HTR-8/SVneo (cell line): ENCODE measurements around the gene PRDM16.

Source experiments
- DNase-seq: peaks from one replicate; pipeline ENCODE4 v3.0.0; 2011; ENCODE audit warnings: low spot score, mixed read lengths; ENCODE audit not compliant: insufficient read length
- FAIRE-seq: peaks from 2 replicates; lab custom pipeline; 2011; peaks lifted over from hg19 to GRCh38; lab: Jason Lieb, UNC

PRDM16 gene

DNA sequence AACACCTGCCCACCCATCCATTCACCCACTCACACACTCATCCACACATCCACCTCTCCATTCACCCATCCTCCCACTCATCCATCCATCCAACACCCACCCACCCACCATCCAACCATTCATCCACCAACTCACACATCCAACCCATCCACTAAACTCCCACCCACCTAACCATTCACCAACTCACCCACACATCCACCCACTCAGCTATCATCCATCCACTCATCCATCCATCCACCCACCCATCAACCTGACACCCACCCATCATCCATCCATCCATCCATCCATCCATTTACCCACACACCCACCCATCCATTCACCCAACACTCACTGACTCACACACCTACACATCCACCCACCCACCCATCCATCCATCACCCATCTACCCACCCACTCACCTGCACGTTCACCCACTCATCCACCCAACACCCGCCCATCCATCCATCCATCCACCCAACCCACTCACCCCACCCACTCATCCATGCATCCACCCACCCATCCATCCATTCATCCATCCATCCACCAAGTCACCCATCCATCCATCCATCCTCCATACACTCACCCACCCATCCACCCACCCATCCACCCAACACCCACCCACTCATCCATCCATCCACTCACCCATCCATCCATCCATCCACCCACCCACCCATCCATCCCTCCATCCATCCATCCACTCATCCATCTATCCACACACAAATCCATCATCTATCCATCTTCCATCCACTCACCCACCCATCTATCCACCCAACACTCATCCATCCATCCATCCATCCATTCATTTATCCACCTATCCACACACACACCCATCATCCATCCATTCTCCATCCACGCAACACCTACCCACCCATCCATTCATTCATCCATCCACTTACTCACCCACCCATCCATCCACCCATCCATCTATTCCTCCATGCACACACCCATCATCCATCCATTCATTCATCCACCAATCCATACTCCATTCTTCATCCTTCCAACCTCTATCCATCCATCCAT is 17.4 kb upstream of the PRDM16 start:
- DNase-seq (no peak), FAIRE-seq (no peak)

DNA sequence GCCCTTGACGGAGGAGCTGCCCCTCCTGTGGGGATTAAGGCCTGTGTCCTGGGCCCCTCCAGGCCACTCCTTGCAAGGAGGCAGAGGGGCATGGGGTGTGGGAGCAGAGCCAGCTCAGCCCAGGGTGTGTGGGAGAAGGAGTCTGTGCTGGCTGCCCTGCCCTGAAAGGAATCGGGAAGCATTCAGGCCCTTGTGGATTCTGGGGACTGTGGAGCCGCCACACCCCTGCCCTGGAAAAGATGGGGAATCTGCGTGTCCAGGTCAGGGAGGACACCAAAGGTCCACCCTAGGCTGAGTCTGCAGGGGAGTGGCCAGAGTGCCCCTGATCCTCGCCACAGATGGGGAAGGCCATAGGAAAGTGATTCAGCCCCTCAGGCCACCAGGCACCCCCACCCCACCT is 16.5 kb upstream of the PRDM16 start:
- FAIRE-seq (no peak), DNase-seq (no peak)

DNA sequence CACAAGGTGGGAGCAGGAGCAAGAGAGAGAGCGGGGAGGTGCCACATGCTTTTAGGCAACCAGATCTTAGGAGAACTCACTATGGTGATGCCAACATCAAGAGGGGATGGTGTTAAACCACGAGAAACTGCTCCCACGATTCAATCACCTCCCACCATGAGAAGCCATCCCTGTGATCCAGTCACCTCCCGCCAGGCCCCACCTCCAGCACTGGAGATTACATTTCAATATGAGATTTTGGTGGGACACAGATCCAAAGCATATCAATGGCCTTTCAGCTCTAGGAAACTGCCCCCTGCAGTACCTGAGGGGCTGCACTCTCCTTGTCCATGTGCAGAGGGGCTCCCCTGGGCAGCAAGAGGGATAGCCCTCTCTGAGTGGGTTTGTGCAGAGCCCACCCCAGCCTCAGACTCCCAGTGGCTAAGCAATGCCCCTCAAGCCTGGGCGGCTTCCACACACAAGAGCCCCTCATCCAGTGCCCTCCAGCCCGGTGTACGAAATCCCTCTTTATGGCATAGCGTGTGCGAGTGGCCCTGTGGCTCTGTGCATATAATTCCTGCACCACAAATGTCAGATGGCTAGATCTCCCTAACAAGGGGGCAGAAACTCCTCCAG is 15.5 kb upstream of the PRDM16 start:
- no peak for FAIRE-seq
- DNase-seq, result no peak

DNA sequence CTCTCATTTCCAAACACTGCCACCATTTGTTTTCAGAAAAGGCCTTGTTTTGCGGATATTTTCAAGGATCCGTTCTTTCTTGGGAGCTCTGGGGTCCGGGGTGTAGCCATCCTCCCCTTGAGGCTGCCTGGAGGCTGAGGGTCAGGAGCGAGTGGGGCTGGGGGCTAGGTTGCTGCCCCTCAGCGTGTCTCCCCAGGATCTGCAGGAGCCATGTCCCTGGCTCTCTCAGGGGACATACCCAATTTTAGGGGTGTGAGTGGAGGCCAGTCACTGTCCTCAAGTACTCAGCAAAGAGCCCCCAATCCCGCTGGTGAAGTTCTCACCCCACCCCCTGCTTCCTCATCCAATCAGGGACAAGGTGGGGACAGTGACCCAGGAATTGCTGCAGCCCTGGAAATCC is 15.0 kb upstream of the PRDM16 start:
- no peak for FAIRE-seq
- no peak for DNase-seq

DNA sequence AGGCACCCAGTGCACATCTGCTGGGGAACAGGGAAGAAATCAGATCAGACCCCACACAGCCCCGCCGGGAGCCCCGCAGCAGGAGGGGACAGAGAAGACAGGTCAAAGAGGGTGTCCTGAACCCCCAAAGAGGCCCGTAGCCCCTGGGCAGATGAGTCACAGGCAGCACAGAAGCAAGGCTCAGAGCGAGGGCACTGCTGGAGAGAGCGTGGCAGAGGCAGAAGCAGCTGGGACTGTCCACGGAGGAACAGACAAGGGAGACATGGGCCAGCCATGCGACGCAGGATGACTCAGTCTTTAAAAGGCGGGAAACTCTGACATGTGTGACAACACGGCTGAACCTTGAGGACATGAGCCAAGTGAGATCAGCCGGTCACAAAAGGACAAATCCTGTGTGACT is 14.5 kb upstream of the PRDM16 start:
- DNase-seq (no peak), FAIRE-seq (no peak)

GRCh38 chr1:3055051-3055450 is 14.0 kb upstream of the PRDM16 start:
- no peak for DNase-seq
- FAIRE-seq, result no peak

DNA sequence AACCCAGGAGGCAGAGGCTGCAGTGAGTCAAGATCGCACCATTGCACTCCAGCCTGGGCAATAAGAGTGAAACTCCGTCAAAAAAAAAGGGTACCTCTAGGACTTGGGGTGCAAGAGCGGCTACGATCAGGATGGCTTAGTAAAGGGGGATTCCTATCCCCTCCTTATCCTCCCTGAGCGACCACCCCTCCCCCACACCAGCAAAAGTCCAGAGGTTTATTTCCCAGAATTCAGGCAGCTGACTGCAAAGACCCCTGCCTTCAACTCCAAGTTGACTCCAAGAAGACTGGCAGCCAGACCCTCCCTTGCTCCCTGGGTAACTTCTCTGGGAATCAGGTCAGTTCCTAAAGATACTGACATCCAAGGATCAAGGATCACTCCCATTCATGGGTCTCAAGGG is 12.4 kb upstream of the PRDM16 start:
- DNase-seq (no peak), FAIRE-seq (no peak)

DNA sequence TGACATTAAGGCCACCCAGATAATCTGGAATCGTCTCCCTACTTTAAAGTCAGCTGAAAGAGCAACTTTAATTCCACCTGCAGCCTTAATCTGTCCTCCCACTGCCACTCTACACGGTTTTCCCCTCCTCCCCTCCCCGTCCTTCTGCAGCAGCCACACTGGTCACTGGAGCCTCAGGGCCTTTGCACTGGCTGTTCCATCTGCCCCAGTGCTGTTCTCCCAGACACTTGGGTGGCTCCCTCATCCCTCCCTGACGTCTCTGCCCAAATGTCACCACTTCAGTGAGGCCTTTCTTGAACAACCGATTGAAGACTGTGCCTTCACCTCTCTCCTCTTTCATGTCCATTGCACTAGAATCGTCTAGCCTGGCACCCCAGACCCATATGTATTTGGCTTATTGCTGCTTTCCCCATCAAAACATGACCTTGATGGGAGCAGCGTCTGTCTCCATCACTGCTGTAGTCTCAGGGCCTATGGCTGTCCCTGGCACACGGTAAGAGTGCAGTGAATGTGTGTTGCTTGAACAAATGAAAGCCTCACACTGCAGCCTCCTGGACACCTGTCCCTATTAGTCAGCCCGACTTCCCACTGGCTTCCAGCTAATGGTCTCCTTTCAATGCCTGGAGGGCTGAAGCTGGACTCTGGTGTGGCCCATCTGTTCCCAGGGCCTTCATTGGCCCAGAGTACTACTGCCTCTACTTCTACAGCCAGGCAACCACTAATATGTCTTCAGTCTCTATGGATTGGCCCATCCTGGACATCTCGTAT is 10.6 kb upstream of the PRDM16 start:
- no peak for DNase-seq
- no peak for FAIRE-seq

DNA sequence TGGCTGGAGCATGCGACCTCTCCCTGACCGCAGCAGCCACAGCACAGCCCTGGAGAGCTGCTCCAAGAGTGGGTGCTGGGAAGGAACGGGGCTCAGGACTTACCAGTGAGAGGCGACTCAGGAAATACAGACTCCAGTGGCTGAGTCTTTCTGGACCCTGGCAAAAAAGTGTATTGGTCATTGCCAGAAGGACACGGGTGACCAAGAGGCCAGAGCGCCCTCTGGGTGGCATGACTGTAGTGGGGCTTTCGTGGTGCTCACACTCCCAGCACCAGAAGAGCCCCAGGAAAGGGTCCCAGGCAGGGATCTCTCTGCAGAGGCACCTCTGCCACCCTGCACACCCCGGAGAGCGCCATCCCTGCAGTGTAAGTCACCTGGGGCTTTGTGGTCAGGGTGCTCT is 8.9 kb upstream of the PRDM16 start:
- DNase-seq (no peak), FAIRE-seq (no peak)

DNA sequence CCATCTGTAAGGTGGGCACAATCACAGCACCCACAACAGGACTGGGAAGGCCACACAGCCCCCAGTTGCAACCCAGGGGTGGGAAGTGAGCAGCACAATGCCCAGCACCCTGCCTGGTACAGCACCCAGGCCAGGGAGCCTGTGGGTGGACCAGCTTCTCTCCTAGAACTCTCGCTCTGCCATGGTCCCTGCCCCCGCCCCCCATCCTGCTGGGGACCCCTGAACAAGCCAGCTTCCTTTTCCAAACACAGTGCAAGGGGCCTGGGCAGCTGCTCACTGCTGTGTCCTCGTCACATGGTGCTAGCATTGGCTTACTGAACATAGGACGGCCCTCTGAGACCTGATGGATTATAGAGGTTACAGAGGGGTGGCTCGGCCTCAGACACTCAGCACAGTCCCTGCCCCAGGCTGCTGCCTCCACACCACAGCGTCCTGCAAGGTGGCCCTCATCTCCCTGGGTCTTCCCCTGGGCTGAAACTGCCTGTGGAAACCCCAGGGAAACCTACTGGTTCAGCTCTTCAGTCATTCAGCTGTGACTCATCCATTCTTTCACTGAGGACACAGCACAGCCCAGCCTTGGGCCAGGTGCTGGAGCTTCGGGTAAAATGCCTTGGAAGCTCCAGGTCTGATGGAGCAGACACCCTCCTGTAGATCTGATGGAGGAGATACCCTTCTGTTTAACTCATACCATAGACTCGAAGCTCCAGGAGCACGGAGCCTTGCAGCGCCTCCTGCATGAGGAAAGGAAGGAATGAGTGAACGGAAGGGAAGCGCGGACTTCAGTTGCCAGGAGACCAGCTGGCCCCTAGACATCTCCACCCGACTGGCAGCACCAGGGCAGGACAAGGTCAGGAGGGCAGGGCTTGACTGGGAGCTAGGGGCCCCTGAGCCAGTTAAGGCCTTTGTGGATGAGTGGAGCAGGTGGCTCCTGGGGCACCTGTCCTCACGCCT is 8.1 kb upstream of the PRDM16 start:
- DNase-seq (no peak), FAIRE-seq (no peak)

- FAIRE-seq, result no peak
- no peak for DNase-seq
Measured at GRCh38 chr1:3061566-3061965, 7.4 kb upstream of the PRDM16 start.

GRCh38 chr1:3061981-3062615 is 6.9 kb upstream of the PRDM16 start:
- FAIRE-seq (no peak), DNase-seq (no peak)

DNA sequence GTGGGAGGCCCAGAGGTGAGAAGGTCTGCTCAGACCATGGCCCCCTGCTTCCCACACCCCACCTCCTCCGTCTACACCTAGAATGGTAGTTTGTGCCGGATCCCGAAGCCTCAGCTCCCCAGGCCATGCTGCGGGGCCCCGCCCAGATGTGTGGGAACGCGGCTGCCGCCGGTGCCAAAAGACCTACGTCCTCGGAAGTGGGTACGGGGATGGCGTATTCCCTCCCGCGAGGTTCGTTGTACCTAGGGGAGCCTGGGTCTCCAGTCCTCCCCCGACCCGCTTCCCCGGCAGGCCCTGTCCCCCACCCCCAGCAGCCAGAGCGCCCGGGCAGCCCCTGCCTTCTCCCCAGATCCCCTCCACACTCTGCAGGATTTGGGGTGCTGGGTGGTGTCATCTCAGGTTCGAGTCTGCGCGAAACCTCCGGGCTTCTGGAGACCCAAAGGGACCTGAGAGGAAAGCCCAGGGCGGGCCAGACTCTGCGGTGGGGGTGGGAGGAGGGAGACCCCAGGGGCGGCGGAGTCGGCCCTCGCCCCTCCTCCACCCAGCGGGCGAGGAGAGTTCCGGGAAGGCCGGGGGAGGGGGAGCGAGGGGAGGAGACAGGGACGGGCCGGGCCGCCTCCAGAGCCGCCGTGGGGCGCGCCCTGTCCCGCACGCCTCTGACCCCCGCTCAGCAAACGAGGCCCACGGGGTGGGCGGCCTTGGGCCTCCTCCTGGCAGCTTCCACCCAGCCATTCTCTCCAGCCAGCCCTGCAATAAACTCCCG is 6.2 kb upstream of the PRDM16 start:
- FAIRE-seq (no peak), DNase-seq (no peak)

DNA sequence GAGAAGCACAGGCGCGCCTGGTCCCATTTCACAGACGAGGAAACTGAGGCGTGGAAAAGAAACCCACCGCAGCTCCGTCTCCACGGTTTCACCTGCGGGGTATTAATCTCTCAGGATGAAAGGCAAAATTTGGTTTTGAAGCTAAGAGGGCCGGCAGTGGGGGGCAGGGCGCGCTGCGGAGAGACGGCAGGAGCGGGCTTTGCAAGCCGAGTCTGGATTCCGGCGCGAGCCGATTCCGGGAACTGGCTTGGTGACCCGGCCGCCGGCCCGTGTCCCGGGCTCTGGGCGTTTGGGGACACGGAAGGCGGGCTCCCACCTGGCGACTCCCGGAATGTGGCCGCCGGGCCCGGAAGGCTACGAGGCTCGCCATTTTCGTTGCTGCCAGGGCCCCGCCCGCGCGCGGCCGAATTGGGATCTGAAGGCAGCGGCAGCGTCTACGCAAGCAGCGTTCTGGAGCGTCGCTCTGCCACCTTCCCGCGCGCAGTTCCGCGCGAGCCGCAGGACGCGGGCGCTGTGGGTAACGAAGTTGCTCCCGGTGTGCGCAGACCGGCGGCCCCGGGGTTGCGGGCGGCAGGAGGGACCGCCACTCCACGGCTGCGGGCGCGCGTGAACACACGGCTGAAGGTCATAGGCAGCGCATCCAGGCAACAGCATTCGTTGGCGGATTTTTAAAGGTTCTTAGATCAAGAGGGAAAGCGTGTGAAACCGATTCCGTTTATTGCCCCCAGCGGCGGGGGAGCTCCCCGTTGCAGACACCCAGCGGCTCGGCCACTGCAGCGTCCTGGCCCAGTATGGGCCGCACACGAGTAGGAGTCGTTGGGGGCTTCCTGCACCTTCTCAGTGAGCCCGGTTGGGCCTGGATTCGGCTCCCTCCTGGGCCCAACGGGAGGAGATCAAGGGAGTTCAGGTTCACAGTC is 5.4 kb upstream of the PRDM16 start:
- FAIRE-seq (no peak), DNase-seq (no peak)

DNA sequence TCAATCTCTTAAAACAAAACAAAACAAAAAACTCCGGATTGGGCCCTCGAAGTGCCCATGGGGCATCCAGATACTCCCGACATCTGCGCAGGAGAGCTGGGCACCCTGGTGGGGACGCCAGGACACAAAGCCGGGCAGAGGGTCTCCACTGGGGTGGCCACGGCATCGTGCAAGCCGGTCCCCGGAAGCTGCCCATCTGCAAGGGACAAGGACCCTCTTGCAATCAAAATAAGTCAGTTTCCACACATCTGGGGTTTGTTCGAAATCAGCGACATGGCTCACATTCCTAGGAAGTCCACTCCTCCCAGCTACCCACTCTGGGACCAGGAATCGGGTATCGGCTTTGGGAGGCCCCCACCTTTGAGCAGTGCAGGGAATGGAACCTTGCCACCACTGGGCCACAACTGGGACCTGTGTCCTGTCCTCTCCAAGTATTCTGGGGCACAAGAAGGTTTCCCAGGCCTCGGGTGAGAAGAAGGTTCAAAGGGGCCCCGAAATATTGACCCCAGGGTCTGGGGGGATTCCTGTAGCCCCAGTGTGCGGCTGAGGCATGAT is 4.6 kb upstream of the PRDM16 start:
- DNase-seq, result no peak

GRCh38 chr1:3064901-3065300 is 4.1 kb upstream of the PRDM16 start:
- FAIRE-seq (no peak), DNase-seq (no peak)

More for the DNA sequence above, 4.6 kb upstream of the PRDM16 start:
- FAIRE-seq, result no peak

DNA sequence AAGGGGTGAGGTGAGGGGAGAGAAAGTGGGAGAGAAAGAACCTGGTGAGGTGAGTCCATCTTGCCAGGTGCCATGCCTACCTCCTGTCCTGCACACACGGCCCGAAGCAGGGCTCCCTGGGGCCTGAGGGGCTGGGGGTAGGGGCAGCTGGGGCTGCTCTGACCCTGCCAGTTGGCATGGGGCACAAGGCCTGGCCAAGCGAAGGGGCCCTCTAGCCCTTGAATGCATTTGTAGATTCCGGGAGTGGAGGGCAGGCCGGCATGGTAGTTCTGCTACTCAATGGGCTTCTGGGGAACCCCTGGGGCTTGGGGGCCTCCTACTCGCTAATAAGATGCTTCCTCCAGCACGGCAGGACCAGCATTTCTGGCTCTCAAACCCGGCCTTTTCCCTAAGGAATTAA is 3.6 kb upstream of the PRDM16 start:
- no peak for FAIRE-seq

More for the DNA sequence above, 3.6 kb upstream of the PRDM16 start:
- no peak for DNase-seq
